SK-N-MC (cell line): ENCODE data around the gene ZRANB1.

ENCODE experiments used
- EZH2 ChIP-seq: fragments of 200-600 bp; sonication (generic); IDR thresholded peaks from one replicate; pipeline ENCODE4 v1.6.1; 2017; ENCODE audit warnings: antibody characterized with exemption
- FOXP2 ChIP-seq: optimal IDR thresholded peaks from 2 replicates; pipeline ENCODE3; 2011; ENCODE audit warnings: mild to moderate bottlenecking, moderate library complexity; ENCODE audit not compliant: insufficient read depth; ENCODE audit errors: extremely low read length, control extremely low read depth
- POLR2AphosphoS5 ChIP-seq: IDR thresholded peaks from 2 replicates; pipeline ENCODE4 v1.6.1; 2012; ENCODE audit warnings: mild to moderate bottlenecking, low read depth, low read length, borderline replicate concordance

GRCh38 chr10:124936813-124937212 is 5.1 kb upstream of the ZRANB1 start:
- TF ChIP-seq POLR2AphosphoS5 (no peak), EZH2 (no peak), FOXP2 (no peak)
